K562 treated with DMSO at 1 percent for 4 hours (cell line): ENCODE results near the gene PRAMEF20. TPM values are rescaled to one million over a fixed set of nuclear protein-coding genes. Genes with fewer than 3 reads are reported as not detected.

Experiments
- total RNA-seq: library from RNA; unstranded; fragments of 300-600 nt; gene quantifications from 2 replicates; pipeline ENCODE4 v1.2.3, GENCODE V29; 2022; ENCODE audit not compliant: insufficient read depth

PRAMEF20 gene
- total RNA-seq: not detected in 2 replicates

GRCh38 chr1:13410150-13410549, at the start of gene PRAMEF20:
TSS of gene PRAMEF20 (plus strand) at chr1:13410450. CDS start at chr1:13416355, 5,905 bp downstream.

GRCh38 chr1:13389332-13389731, 20.9 kb upstream of the PRAMEF20 start, which contains the start of gene PRAMEF17:
TSS of gene PRAMEF17 (plus strand) at chr1:13389632. CDS start at chr1:13389658, 26 bp downstream.

Other genes starting within 250 kb of the PRAMEF20 start
- not detected in 2 replicates for gene HNRNPCL4, start 244.8 kb upstream of the PRAMEF20 start, total RNA-seq
- not detected in 2 replicates for gene PRAMEF9, start 238.6 kb upstream of the PRAMEF20 start, total RNA-seq
- gene PRAMEF13, start 209.0 kb upstream of the PRAMEF20 start, total RNA-seq: not detected in 2 replicates
- gene PRAMEF18, start 184.3 kb upstream of the PRAMEF20 start, total RNA-seq: not detected in 2 replicates
- gene PRAMEF5, start 156.3 kb upstream of the PRAMEF20 start, total RNA-seq: not detected in 2 replicates
- gene PRAMEF8, start 125.3 kb upstream of the PRAMEF20 start, total RNA-seq: not detected in 2 replicates
- not detected in 2 replicates for gene PRAMEF33, start 106.9 kb upstream of the PRAMEF20 start, total RNA-seq
- not detected in 2 replicates for gene PRAMEF15, start 94.9 kb upstream of the PRAMEF20 start, total RNA-seq
- gene PRAMEF14, start 63.3 kb upstream of the PRAMEF20 start, total RNA-seq: not detected in 2 replicates
- gene PRAMEF19, start 38.5 kb upstream of the PRAMEF20 start, total RNA-seq: not detected in 2 replicates
- gene PRAMEF17, start 20.8 kb upstream of the PRAMEF20 start, total RNA-seq: not detected in 2 replicates
- gene LRRC38, start 103.6 kb downstream of the PRAMEF20 start, total RNA-seq: not detected in 2 replicates
- not detected in 2 replicates for gene PDPN, start 173.4 kb downstream of the PRAMEF20 start, total RNA-seq